ENCODE data around the gene BLNK. TPM values are rescaled to one million over a fixed set of nuclear protein-coding genes. Genes with fewer than 3 reads are reported as not detected.

Gene BLNK
- total RNA-seq, 1 donor from 2014 or later = 7.1 TPM

DNA sequence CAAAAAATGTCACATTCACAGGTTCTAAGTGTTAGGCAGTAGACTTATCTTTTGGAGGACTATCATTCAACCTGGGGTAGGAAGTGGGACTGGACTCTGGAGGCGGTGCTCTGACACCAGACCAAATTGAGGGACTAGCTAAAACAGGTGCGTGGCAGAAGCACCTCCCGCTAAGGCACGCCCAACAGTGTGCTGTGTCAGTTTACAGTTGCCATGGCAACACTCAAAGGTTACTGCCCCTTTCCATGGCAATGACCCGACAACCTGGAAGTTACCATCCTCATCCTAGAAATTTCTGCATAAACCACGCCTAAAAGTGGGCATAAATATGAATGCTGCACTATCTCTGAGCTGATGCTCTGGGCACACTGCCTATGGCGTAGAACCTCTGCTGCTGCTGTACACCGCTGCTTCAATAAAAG, 14.0 kb upstream of the BLNK start:
- H3K36me3 Mint-ChIP-seq = no peaks in the 10 kb centered on the region
- H3K9me3 Mint-ChIP-seq = peaks cover 3% of the 10 kb centered on the region
- no peak overlapping the region for H3K4me3 Mint-ChIP-seq
- no peak overlapping the region for H3K27ac Mint-ChIP-seq
- peaks cover 35% of the 10 kb centered on the region for H3K4me1 Mint-ChIP-seq
- DNase-seq (ENCODE audit: low spot score in 2 of 2, unreplicated experiment in 2 of 2) = no peak
- TF ChIP-seq, protein P1, sequence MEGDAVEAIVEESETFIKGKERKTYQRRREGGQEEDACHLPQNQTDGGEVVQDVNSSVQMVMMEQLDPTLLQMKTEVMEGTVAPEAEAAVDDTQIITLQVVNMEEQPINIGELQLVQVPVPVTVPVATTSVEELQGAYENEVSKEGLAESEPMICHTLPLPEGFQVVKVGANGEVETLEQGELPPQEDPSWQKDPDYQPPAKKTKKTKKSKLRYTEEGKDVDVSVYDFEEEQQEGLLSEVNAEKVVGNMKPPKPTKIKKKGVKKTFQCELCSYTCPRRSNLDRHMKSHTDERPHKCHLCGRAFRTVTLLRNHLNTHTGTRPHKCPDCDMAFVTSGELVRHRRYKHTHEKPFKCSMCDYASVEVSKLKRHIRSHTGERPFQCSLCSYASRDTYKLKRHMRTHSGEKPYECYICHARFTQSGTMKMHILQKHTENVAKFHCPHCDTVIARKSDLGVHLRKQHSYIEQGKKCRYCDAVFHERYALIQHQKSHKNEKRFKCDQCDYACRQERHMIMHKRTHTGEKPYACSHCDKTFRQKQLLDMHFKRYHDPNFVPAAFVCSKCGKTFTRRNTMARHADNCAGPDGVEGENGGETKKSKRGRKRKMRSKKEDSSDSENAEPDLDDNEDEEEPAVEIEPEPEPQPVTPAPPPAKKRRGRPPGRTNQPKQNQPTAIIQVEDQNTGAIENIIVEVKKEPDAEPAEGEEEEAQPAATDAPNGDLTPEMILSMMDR (IDR thresholded peaks at IDR 0.05; ENCODE audit: unreplicated experiment) = no peak
- H3K27me3 Mint-ChIP-seq (ENCODE audit: low read depth) = no peaks in the 10 kb centered on the region

GRCh38 chr10:96283756-96284155, 12.4 kb upstream of the BLNK start:
- Mint-ChIP-seq H3K4me1 (peaks cover 24% of the 10 kb centered on the region), H3K4me3 (no peak overlapping the region), H3K36me3 (no peaks in the 10 kb centered on the region), H3K27me3 (ENCODE audit: low read depth) (no peaks in the 10 kb centered on the region), H3K27ac (peak overlapping the region; percentile 36), H3K9me3 (peaks cover 3% of the 10 kb centered on the region)
- DNase-seq (ENCODE audit: low spot score in 2 of 2, unreplicated experiment in 2 of 2) = no peak
- TF ChIP-seq, protein P1 (IDR thresholded peaks at IDR 0.05; ENCODE audit: unreplicated experiment) = no peak

- Mint-ChIP-seq H3K36me3 (no peaks in the 10 kb centered on the region), H3K4me1 (peaks cover 23% of the 10 kb centered on the region), H3K27me3 (ENCODE audit: low read depth) (no peaks in the 10 kb centered on the region), H3K9me3 (peaks cover 3% of the 10 kb centered on the region), H3K27ac (peak overlapping the region; percentile 36), H3K4me3 (no peak overlapping the region)
- no peak for DNase-seq (ENCODE audit: low spot score in 2 of 2, unreplicated experiment in 2 of 2)
- TF ChIP-seq, protein P1 (IDR thresholded peaks at IDR 0.05; ENCODE audit: unreplicated experiment) = no peak
Measured at GRCh38 chr10:96283351-96283750, 12.0 kb upstream of the BLNK start.

- Mint-ChIP-seq H3K27me3 (ENCODE audit: low read depth) (no peaks in the 10 kb centered on the region), H3K9me3 (peaks cover 3% of the 10 kb centered on the region), H3K4me3 (no peak overlapping the region), H3K4me1 (peaks cover 11% of the 10 kb centered on the region), H3K36me3 (no peaks in the 10 kb centered on the region), H3K27ac (no peak overlapping the region)
- DNase-seq (ENCODE audit: low spot score in 2 of 2, unreplicated experiment in 2 of 2) = no peak
- TF ChIP-seq, protein P1 (IDR thresholded peaks at IDR 0.05; ENCODE audit: unreplicated experiment) = no peak
Measured at GRCh38 chr10:96281444-96282029, 10.2 kb upstream of the BLNK start.

DNA sequence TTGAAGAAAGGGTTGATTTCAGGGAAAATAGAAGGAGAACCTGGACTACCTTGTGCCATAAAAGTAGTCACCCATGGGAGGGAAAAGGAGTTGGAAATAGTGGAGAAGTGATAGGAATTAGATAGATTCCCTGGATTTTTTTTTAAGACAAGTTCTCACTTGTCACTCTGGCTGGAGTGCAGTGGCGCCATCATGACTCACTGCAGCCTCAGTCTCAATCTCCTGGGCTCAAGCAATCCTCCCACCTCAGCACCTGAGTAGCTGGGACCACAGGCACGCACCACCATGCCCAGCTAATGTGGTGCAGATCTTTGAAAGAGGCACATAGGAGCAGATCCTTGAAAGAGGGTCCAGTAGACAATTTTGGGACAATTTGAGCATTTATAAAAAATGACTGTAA, 9.5 kb upstream of the BLNK start:
- H3K27me3 Mint-ChIP-seq (ENCODE audit: low read depth) = no peaks in the 10 kb centered on the region
- peaks cover 11% of the 10 kb centered on the region for H3K4me1 Mint-ChIP-seq
- no peak for DNase-seq (ENCODE audit: low spot score in 2 of 2, unreplicated experiment in 2 of 2)
- H3K4me3 Mint-ChIP-seq = no peak overlapping the region
- no peaks in the 10 kb centered on the region for H3K36me3 Mint-ChIP-seq
- TF ChIP-seq, protein P1 (IDR thresholded peaks at IDR 0.05; ENCODE audit: unreplicated experiment) = no peak
- H3K9me3 Mint-ChIP-seq = peaks cover 3% of the 10 kb centered on the region
- H3K27ac Mint-ChIP-seq = no peak overlapping the region
